Measurements from ENCODE around the gene GORASP1.

GORASP1 gene

DNA sequence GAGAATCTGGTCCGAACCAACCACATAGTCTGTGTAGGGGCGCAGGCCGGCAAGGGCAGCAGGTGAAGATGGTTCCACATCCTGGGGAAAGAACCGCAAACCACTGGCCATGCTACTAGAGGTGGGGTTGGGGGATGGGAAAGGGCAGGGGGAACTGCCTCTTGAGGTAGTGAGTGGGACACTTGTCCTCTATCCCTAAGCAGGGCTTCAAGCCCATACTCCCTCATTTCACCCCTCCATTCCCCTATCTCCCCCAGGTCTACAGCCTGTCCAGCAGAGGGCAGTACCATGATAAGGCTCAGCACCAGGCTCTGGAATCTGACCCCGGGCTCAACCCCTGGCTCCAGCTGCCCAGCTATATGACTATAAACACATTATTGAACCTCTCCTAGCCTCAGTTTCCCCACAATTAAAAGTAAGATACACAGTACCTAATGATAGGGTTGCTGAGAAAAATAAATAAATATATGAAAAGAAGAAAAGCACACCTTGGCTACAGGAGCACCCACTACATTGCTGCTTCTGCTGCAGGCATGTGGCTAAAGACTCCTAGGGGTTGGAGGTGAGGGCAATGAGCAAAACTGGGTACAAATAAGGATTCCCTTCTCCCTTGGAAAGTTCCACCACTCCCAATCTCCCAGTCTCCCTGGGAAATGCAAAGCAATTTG is 6.3 kb downstream of the GORASP1 start:
- FAIRE-seq = no peak

DNA sequence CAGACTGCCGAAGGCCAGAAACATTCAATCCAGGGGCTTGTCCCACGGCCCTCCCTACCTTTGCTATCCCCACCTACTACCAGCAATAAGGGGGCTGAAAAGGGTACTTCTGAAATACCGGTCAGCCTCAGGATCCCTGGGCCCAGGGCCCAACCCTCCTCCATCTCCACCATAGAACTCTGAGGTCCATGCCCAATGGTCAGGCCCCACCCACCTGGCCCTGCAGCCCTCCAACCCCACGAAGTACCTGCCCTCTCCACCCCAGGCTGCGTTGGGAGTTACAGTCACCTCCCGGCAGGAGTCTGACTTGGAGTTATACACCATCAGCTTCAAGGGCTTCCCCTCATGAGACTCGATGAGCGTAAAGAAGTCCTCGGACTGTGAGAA is 6.9 kb downstream of the GORASP1 start:
- no peak for FAIRE-seq

DNA sequence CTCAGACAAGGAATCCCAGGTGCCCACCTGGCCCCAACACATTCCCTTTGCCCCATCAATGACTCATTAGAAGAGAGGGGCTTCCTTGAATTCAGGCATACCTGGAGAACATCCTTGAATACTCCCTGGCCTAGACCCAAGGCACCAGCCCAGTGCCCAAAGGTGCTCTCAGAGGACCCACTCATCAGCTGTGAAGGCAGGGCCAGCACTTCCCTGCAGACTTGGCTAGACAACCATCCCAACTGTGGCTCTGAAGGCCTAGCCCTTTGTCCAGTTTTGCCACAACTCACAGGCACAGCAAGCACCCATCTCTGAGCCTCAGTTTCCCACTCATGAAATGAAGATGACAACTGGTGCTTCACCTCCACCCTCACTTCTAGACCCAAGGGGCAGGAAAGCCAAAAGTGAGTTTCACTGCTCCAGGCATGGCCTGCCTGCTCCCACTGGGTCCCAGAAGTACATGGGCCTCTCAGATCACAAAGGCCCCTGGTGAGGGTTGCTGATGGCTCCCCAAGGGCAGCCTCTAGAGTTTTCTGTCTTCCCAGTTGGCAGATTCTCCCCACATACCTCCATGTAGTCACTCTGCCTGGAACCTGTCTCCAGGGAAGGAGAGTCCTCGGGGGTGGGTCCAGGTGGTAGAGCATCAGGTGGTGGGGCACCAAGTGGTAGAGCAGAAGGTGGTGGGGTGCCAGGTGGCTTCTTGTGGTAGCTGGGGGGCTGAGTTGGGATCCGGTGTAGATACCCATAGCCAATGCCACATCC is 7.5 kb downstream of the GORASP1 start:
- FAIRE-seq = no peak

DNA sequence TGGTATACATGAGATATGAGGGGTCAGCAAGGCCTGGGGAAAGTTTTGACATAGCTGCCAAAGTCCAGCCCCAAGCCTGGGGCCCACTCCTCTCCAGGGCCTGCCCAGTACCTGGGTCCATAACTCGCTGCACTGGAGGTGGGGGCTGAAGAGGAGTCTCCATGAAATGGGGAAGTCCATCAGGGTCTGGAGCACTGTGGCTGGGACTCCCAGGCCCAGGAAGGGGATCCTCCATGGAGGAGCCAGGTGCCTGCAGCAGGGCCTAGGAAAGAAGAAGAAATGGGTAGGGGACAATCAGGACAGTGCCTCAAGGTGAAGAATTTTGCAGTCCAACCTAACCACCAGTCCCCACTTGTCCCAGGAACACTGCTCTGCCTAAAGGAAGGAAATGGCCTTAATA is 8.2 kb downstream of the GORASP1 start:
- no peak for FAIRE-seq

DNA sequence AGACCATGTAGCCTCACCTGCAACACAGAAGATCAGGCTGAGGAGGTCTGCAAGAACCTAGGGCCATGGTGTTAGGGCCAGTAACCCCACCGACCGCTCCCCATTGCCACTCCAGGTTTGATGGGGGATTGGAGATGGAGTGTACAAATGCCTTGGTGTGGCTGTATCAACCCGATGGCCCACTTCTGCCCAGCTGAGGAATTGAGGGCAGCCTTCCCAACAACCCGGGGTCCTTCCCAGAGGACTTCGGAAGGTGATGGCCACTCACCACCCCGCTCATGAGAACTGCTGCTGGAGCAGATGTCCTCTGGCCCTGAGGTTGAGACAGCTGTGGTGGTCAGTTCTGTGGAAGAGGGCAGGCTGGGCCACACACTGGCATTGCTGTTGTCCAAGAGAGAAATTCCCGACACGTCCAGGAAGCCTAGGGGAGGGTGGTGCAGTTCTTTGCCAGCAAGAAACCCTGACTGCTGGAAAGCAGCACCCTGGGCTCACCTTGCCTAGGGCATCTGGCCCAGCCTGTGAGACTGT is 8.9 kb downstream of the GORASP1 start:
- no peak for FAIRE-seq

DNA sequence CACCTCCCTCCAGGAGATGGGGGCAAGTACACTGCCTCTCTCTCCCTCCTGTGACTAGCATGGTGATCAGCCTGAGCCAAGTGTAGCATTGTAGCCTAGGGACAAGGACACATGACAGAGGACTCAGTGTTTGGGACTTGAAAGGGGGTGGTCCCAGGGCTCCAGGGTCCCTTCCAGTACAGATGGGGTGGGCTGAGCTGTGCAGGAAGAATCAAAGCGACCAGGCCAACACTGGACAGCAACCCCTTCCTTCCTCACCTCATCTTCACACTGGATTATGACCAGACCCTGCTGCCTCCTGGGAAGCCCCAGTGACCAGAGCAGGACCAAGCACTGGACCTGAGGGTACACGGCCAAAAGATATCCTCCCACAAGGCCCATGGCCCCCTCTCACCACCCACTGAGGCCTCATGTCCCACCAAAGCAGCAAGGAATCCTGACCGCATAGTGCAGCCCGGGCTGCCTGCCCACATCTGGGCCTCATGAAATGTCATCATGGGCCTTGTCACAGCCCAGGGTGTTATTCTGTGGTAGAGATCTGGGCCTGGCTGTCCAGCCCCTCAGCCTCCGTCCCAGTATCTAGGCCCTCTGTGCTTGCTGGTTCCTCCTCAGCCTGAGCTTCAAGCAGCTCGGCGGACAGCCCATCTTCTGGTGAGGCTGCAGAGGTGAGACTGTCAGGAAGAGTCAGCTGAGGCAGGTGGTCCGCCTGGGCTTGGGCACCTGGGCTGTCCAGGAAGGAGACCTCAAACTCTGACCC is 9.5 kb downstream of the GORASP1 start:
- FAIRE-seq = no peak

DNA sequence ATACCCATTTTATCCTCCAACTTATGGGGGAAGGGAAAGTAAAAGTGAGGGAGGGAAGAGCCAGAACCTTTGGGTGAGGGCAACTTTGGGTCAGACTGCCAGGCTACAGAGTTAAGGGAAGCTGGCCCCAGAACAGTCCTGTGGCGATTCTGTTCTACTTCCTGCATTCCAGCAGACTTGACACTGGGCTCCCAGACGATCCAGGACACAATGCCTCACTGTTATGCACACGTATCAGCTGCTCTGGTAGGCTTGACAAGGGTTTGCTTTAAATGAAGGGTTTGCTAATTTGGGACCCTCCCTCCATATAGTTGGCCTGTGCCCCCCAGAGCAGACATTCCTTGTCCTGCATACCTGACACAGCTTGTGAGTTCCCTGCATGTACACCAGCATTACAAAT is 10.7 kb downstream of the GORASP1 start:
- no peak for FAIRE-seq

DNA sequence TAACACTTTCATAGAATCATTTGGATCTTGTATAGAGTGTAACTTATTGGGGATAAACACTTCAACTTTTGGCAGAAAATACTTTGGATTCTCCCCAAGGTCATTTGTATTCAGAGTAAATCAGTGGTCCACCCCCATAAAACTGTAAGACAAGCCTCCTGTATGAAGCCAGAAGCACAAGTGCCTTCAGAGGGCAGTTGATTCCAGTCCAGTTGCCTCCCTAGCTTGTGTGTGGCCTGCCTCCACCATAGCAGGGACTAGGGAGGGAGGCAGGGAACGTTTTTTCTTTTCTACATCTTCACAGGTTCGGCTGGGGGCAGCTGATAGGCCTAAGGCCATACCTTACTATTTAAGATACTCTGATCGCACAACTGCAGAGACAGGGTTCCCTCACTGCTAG is 11.6 kb downstream of the GORASP1 start:
- peak; percentile 74 for FAIRE-seq

DNA sequence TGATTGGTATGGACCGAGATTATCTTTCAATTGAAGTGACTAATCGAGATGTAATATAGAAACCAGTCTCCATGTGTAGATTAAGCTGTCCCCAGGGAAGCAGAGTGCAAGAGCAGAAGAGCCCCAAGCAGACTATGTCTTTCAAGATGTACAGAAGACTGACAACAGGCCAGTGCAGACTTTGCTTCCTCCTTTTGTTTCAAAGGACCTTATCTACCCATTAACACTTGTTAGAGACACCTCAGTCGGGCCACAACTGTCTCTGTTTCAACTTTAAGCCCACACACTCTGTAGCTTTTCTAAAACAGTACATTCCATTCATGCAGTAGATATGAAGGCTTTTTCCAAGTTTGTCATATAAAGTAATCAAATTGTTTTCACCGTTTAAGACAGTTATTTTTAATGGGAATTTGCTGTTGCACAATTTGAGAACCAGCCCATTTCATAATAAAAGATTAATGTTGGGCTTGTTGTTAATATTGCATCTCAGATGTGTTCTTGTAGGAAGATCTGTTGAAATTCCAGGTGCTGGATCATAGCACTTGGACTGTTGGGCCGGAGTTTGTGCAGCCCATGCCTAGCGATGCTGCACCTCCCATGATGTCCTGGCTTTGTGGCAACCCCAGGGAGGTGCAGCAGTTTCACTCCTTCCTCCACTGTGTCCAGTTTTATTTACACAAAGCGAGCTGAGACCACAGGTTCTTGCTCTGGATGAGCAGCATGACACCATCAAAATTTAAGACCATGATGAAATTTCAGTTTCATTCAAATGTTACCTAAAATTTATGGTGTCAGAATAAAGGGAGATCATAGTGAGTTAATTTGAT is 12.4 kb downstream of the GORASP1 start:
- FAIRE-seq = no peak

DNA sequence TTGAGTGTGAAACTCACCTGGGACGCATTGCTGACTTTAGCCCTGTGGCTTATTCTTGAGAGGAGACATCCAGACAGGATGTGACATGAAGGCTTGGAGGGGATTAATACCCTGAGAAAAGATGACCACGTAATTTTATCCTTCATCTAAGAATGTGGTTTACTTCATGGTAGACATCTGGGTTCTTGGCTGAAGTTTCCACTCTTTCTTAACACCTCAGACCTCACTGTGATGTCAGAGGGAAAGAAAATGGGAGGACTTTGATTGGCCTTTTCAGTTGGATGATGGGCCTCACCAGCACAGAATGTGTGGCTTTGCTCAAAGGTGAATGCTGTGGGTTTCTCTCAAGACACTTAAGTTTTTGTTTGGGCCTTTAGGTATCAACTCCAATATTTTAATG is 16.5 kb downstream of the GORASP1 start:
- no peak for FAIRE-seq

DNA sequence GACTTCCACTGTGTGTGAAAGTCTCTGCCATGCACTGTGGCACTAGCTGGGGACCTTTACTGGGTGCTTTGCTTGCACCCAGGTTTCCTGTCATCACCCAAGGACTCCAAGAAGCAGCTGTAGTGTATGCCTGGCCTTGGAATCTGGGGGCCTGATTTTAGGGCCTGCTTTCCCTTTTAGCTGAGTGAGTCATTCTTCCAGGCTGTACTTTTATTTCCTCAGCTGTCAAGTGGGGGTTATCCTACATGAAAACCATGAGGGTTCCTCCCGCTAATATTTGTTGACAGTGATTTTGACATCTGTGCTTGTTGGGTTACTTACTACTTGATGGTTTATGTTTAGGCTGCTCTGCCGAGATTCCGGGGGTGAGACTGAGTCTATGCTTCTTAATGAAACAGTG is 18.5 kb downstream of the GORASP1 start:
- peak; percentile 85 for FAIRE-seq

DNA sequence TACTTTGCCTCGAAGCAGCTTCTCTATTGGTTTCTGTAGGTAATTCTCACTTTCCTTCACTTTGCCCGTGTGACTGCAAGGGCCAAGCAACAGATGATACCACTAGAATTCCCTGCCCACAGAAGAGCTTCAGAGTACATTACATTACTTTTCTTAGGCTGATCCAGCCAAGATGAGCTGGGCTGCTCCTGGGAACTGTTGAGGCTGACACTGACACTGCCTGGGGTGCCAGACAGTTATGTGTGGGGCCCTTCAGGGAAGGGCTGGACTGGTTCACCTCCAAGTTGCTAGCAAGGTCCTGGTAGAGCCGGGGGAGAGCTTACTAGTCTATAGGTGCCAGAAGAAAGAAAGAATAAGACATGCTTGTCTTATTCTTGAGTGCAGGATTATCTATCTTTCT is 19.0 kb downstream of the GORASP1 start:
- FAIRE-seq = no peak

DNA sequence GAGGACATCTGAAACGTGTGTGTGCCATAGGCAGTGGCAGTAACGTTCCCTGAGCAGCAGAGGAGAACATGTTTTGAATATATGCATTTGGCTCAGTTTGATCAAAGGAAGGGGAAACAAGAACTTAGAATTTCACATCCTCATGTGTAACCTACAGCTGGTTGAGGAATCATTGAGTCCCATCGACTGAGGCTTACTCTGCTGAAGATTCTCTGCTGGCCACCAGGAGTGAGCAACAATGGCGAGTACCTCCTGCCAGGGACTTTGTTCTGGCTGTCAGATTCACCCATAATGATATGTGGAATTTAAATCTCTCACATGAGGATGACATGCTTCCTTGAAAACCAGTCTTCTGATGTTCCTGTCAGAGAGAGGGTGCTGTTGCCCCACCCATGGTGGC is 21.3 kb downstream of the GORASP1 start:
- no peak for FAIRE-seq

DNA sequence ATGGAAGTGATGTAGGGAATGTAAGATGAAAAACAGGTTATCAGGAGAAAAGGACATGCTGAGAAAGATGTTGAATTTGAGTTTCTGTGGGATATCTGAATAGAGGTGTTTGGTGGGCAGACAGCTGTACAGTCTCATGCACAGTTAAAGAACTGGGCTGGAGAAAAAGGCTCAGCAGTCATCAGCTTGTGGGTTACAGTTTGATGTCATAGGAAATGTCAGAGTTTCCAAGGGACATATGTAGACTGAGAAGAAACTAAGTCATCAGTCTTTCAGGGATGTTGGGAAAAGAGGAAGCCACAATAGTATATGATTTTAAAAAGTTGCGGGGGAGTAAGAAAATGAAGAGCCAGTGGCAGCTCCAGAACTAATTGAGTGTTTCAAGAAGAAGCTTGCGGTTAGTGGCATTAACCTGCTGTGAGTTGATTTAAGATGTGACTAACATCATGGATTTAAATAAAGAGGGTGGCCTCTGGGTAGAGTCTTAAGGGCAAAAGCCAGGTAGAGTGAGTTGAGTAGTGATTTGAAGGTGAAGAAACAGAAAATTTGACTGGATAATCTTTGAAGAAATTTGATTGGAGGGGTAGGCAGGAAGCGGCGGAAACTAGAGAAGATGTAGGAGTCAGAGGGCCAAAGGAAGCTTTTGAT is 24.6 kb downstream of the GORASP1 start:
- FAIRE-seq = no peak

DNA sequence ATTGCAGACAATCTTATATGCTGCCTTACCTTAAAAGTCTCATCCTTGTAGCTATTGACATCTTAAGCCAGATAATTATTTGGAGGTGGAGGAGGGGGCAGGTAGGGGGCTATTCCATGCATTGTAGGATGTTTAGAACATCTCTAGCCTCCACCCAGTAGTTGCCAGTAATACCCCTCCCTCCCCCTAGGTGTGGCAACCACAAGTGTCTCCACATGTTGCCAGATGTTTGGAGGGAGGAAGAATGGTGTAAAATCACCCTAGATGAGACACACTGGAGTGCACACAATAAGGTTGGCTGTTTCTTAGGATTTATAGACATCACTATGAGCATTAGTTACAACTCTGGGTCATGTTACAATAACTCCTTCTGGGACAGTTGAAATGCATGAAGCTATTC is 27.4 kb downstream of the GORASP1 start:
- FAIRE-seq = no peak

DNA sequence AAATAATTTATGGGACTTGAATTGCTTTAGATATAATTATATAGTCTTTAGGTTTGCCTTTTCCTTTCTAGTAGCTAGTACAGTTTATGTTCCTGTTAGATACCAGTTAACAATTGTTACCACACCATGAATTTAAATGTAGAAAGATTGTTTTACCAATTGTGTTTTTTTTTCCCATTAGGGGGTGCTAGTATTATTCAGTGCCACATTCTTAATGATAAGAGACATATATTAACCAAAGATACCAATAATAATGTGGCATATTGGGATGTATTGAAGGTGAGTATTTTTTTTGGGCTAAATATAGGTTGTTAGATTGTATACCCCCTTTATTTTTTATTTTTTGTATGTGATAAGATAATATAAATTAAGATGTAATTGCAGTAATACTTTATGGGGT is 27.9 kb downstream of the GORASP1 start:
- FAIRE-seq = no peak

DNA sequence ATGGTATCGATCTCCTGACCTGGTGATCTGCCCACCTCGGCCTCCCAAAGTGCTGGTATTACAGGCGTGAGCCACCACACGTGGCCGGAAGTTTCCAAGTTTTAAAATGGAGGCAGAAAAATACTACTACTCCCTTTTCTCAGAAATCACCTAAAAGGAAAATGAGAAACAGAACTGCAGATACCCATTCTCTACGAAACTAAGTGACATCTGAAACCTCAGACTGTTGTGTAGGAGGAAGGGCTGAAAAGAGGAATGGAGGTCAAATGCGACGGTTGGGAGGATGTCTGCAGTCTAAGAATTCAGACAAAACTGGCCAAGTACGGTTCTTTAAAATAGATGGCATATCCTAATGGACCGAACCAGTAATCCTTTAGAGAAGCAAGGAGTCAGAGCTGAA is 31.5 kb downstream of the GORASP1 start:
- no peak for FAIRE-seq

DNA sequence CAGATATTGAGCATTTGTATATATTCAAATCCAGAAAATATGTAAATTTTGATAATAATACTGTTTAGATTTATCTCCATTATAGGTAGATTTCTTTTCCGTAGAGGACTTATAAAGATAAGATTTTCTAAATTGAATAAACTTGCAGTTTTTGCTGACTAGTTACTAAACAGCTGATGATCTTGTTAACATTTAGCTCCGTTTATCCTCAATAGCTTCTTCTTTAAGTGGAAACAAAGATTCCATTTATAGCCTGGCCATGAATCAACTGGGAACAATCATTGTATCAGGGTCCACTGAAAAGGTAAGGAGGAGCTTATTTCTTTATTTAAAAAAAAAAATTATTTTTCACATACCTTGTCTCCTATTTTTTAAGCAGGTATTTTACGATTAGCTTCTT is 38.9 kb downstream of the GORASP1 start:
- FAIRE-seq = no peak

DNA sequence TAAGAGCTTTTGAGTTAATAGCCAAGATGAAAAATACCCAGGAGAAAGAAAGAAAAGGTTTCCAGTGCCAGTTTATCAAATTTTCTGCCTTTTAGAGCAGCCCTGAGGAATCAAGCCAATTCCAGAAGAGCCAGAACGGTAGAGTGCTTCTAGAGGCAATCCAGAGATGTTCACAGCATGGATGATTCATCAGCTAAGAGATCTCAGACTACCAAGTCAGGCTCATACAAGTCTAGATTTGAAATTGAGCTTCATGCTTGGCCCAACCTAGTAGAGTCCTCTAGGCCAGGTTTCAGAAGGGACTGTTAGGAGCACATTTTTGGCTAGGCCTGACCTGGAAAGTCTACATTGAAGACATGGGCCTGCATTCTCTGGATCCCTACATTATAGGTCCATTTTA is 40.1 kb downstream of the GORASP1 start:
- no peak for FAIRE-seq

DNA sequence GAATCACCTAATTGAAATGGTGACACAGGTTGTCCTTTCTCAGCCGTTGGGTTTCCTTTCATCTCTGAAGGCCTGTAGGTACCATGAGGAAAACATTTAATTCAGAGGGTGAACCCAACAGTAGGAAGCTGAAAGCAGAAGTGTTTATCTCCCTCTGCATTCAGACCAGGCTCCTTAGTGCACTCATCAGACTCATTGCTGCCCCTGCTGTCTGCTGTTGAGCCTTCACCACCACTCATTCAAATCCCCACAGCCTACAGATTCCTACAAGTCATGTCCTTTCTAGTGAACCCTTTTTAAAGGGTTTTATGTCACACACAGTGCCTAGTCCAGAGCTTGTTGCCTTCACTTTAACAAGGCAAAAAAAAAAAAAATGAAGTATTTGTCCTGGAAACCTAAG is 42.2 kb downstream of the GORASP1 start:
- no peak for FAIRE-seq

DNA sequence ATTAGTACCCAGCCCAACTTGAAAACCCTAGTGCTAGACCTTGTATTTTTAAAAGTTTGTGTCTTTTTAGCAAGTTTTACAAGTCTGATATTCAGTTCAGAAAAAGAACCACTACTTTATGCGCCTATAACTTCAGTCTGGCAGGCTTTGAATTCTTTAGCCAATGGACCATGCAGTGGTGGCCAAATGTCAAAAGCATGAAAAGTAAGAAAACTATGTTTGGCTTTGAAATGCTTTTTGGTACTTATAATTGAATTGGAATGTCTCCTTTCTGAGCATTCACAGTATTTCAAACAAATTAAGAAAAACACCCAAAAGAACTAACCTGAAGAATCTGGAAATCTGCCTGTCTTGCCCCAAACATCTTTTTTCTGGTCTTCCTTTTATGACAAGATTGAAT is 42.8 kb downstream of the GORASP1 start:
- no peak for FAIRE-seq

DNA sequence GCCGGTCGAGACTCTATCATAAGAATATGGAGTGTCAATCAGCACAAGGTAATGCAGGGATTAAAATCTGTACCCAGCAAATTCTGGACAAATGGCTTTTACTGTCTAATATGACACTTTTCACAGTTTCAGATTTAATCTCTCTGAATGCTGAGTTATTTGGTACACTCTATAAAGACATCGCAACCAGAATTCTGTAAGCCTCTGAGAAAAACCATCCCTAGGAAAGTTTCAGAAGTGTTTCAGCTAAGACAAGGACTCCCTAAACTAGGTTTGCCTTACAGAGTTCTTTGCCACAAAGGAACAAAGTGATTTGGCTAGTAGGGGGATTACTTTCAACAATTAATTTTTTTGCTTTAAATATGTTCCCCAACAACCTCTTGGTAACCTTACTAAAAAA is 44.3 kb downstream of the GORASP1 start:
- FAIRE-seq = no peak
